ENCODE results near the gene MARK1. TPM values are rescaled to one million over a fixed set of nuclear protein-coding genes. Genes with fewer than 3 reads are reported as not detected.

The MARK1 gene
- total and polyA plus RNA-seq, 9 of the 15 experiments (the other 6 are each of a cell fraction or from before 2014, with no cell fraction given): not detected

GRCh38 chr1:220708244-220708643 is 180.3 kb downstream of the MARK1 start (continued):
- TF ChIP-seq ZNF280B (CRISPR knock-in tag; IDR thresholded peaks at IDR 0.05) (no peak), DDX20 (tag; IDR thresholded peaks at IDR 0.05; ENCODE audit: low read depth) (no peak)

GRCh38 chr1:220708936-220709801 is 181.2 kb downstream of the MARK1 start:
- FAIRE-seq (no peak), DNase-seq (ENCODE audit: extremely low read depth in 1 of 4, low spot score in 3 of 4) (no peak), ATAC-seq (no peak)
- Histone ChIP-seq H3K36me3 (ENCODE audit: control insufficient read depth, insufficient read depth, low read length) (no peaks in the 10 kb centered on the region), H3K9me3 (replicated peaks; ENCODE audit: control insufficient read depth, insufficient read depth, low read depth, low read length) (no peaks in the 10 kb centered on the region), H3K4me2 (ENCODE audit: insufficient read depth, low read length) (no peak overlapping the region), H2AFZ (ENCODE audit: low read depth, low read length) (no peak overlapping the region), H3K4me3 (no peak overlapping the region), H3K9me1 (ENCODE audit: control insufficient read depth, insufficient read depth, low read length) (no peaks in the 10 kb centered on the region), H3K79me2 (ENCODE audit: control insufficient read depth, insufficient read depth, low read length) (no peaks in the 10 kb centered on the region), H3K27me3 (ENCODE audit: control insufficient read depth in 2 of 2, insufficient read depth in 2 of 2, low read length in 2 of 2) (peaks cover 0 to 12% of the 10 kb centered on the region in 2 experiments; a peak in 3 of 5 replicates), H3K9ac (ENCODE audit: insufficient read depth in 1 of 2, low read depth in 2 of 2, low read length in 2 of 2) (no peak overlapping the region), H3K27ac (ENCODE audit: extremely low read depth, low read depth, low read length) (no peak overlapping the region), H4K20me1 (replicated peaks; ENCODE audit: control insufficient read depth, insufficient read depth, low read length) (no peaks in the 10 kb centered on the region), H3K4me1 (replicated peaks in 1 of 2; ENCODE audit: control insufficient read depth in 2 of 2, insufficient read depth in 2 of 2, low read length in 2 of 2) (no peaks in the 10 kb centered on the region)
- intact Hi-C loops (cut with micrococcal nuclease): no loop called here
- TF ChIP-seq RBM15 (IDR thresholded peaks at IDR 0.05; ENCODE audit: insufficient read depth, low read length) (no peak), FOS (IDR thresholded peaks at IDR 0.05; ENCODE audit: extremely low read depth, insufficient read length) (no peak), BRF1 (IDR thresholded peaks at IDR 0.05; ENCODE audit: borderline replicate concordance, extremely low read depth, insufficient read length) (no peak), CREBBP (IDR thresholded peaks at IDR 0.05; ENCODE audit: low read depth, low read length) (no peak), CAMTA2 (CRISPR knock-in tag; conservative IDR thresholded peaks at IDR 0.05) (no peak), ERF (CRISPR knock-in tag; IDR thresholded peaks at IDR 0.05) (no peak)
- WGBS (ENCODE audit: insufficient coverage, low coverage, missing lambda C conversion rate): 2% methylated on average over 9 of the region's 9 CpGs
- CTCF ChIA-PET (ENCODE audit: low intra/inter-chr PET ratio): no interaction called here
- in situ Hi-C loops (cut with MboI): no loop called here
- no TSS peak for BruUV-seq (replicated peaks)
- POLR2A ChIA-PET: interaction anchor here (0.5 kb wide), 1 partner anchor 1282 kb away, joined by 5 read pairs; no protein-coding TSS in a partner anchor

All from K562 (cell line).